GM23338 (cell line): Measurements from ENCODE around the gene OR5B3. TPM values are rescaled to one million over a fixed set of nuclear protein-coding genes. Genes with fewer than 3 reads are reported as not detected.

Source experiments
- polyA plus RNA-seq: library from polyadenylated mRNA; unstranded; fragments of >200 nt; fragmentation: Nextera tagmentation; extraction: Ambion mirVana; gene quantifications from 2 replicates; pipeline ENCODE4 v1.2.1, GENCODE V29; 2016
- total RNA-seq: library from RNA; depleted of rRNA; stranded (reverse); fragments of >200 nt; shearing (Covaris generic); gene quantifications from 2 replicates; pipeline ENCODE4 v1.2.3, GENCODE V29; 2014; rRNA removed
- TF ChIP-seq, protein P1 (sequence below): IDR thresholded peaks from one replicate; pipeline ENCODE4 v1.6.1; 2018; ENCODE audit warnings: antibody characterized with exemption; ENCODE audit not compliant: unreplicated experiment

Gene OR5B3
- total and polyA plus RNA-seq, 2 experiments from 2014 or later = not detected

DNA sequence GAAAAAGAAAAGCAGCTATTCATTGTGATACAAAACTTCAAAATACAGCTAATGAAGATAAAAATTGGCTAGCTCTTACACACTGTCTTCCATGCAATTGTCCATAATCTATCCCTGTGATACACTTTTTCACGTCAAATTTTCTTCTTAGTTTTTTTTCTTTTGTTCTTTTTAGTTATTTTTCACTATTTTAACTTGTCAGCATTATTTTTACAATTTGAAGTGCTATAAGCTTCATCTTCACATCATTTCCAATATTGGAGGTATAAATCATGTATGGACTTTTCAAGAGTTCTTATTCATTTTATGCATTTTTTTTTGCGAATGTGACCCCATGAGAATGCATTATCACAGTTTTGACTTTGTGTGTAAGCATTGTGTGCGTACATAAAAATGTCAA is 51.9 kb downstream of the OR5B3 start (continued):
- TF ChIP-seq, protein P1, sequence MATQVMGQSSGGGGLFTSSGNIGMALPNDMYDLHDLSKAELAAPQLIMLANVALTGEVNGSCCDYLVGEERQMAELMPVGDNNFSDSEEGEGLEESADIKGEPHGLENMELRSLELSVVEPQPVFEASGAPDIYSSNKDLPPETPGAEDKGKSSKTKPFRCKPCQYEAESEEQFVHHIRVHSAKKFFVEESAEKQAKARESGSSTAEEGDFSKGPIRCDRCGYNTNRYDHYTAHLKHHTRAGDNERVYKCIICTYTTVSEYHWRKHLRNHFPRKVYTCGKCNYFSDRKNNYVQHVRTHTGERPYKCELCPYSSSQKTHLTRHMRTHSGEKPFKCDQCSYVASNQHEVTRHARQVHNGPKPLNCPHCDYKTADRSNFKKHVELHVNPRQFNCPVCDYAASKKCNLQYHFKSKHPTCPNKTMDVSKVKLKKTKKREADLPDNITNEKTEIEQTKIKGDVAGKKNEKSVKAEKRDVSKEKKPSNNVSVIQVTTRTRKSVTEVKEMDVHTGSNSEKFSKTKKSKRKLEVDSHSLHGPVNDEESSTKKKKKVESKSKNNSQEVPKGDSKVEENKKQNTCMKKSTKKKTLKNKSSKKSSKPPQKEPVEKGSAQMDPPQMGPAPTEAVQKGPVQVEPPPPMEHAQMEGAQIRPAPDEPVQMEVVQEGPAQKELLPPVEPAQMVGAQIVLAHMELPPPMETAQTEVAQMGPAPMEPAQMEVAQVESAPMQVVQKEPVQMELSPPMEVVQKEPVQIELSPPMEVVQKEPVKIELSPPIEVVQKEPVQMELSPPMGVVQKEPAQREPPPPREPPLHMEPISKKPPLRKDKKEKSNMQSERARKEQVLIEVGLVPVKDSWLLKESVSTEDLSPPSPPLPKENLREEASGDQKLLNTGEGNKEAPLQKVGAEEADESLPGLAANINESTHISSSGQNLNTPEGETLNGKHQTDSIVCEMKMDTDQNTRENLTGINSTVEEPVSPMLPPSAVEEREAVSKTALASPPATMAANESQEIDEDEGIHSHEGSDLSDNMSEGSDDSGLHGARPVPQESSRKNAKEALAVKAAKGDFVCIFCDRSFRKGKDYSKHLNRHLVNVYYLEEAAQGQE = no peak

Other genes with a start within 250 kb of the OR5B3 start
- gene OR9Q2, start 217.8 kb downstream of the OR5B3 start, total RNA-seq = 0.17 TPM in 1 of 2 replicates, not detected in the other
- not detected in 2 replicates for gene OR9Q2, start 217.8 kb downstream of the OR5B3 start, polyA plus RNA-seq
- gene OR1S2, start 202.7 kb downstream of the OR5B3 start, total RNA-seq = not detected in 2 replicates
- gene OR1S2, start 202.7 kb downstream of the OR5B3 start, polyA plus RNA-seq = not detected in 2 replicates
- gene OR1S1, start 194.2 kb downstream of the OR5B3 start, total RNA-seq = not detected in 2 replicates
- gene OR1S1, start 194.2 kb downstream of the OR5B3 start, polyA plus RNA-seq = not detected in 2 replicates
- not detected in 2 replicates for gene OR10Q1, start 178.0 kb downstream of the OR5B3 start, total RNA-seq
- gene OR10Q1, start 178.0 kb downstream of the OR5B3 start, polyA plus RNA-seq = not detected in 2 replicates
- not detected in 2 replicates for gene OR10W1, start 138.6 kb downstream of the OR5B3 start, total RNA-seq
- not detected in 2 replicates for gene OR10W1, start 138.6 kb downstream of the OR5B3 start, polyA plus RNA-seq
- not detected in 2 replicates for gene OR5B17, start 47.8 kb downstream of the OR5B3 start, total RNA-seq
- gene OR5B17, start 47.8 kb downstream of the OR5B3 start, polyA plus RNA-seq = not detected in 2 replicates
- gene OR5B2, start 21.2 kb upstream of the OR5B3 start, total RNA-seq = not detected in 2 replicates
- gene OR5B2, start 21.2 kb upstream of the OR5B3 start, polyA plus RNA-seq = not detected in 2 replicates
- gene OR5B12, start 35.4 kb upstream of the OR5B3 start, total RNA-seq = not detected in 2 replicates
- not detected in 2 replicates for gene OR5B12, start 35.4 kb upstream of the OR5B3 start, polyA plus RNA-seq
- gene OR5B21, start 101.2 kb upstream of the OR5B3 start, total RNA-seq = not detected in 2 replicates
- not detected in 2 replicates for gene OR5B21, start 101.2 kb upstream of the OR5B3 start, polyA plus RNA-seq
- 0.56 and 2.3 TPM in 2 replicates for gene LPXN, start 169.0 kb upstream of the OR5B3 start, total RNA-seq
- gene LPXN, start 169.0 kb upstream of the OR5B3 start, polyA plus RNA-seq = 1.1 and 1.3 TPM in 2 replicates
- 30.0 and 30.2 TPM in 2 replicates for gene ZFP91, start 172.2 kb upstream of the OR5B3 start, total RNA-seq
- 10.2 and 11.1 TPM in 2 replicates for gene ZFP91, start 172.2 kb upstream of the OR5B3 start, polyA plus RNA-seq
- 1.8 and 1.9 TPM in 2 replicates for gene CNTF, start 215.8 kb upstream of the OR5B3 start, total RNA-seq
- gene CNTF, start 215.8 kb upstream of the OR5B3 start, polyA plus RNA-seq = 0.24 and 0.26 TPM in 2 replicates